ENCODE measurements around the gene TUT1.
"Not testable (repeated sequence)": the region's sequence is repeated elsewhere in the genome, so short reads cannot be mapped to it uniquely, and the experiment has no call there.

TUT1 gene

GRCh38 chr11:62577046-62577714 is 14.1 kb downstream of the TUT1 start:
- peak; percentile 74 to 83 (median 81) for DNase-seq

GRCh38 chr11:62575837-62576236 is 15.5 kb downstream of the TUT1 start:
- no peak for DNase-seq

- DNase-seq, result no peak
Observed at GRCh38 chr11:62575156-62575555, 16.2 kb downstream of the TUT1 start.

- DNase-seq, result peak; percentile 22 to 52 (median 22)
Observed at GRCh38 chr11:62574363-62575071, 16.8 kb downstream of the TUT1 start.

- peak; percentile 99 to 100 (median 100) for DNase-seq
Observed at GRCh38 chr11:62573592-62574362, 17.5 kb downstream of the TUT1 start, which contains the start of gene EEF1G. TSS of gene EEF1G (minus strand) at chr11:62573891. CDS start at chr11:62573842, 49 bp downstream.

GRCh38 chr11:62573006-62573591 is 18.2 kb downstream of the TUT1 start:
- DNase-seq, result peak; percentile 21 to 40 (median 24)

GRCh38 chr11:62572431-62572830 is 18.9 kb downstream of the TUT1 start:
- DNase-seq, result no peak

- DNase-seq, result not testable (repeated sequence)
Observed at GRCh38 chr11:62571493-62571892, 19.8 kb downstream of the TUT1 start.

- not testable (repeated sequence) for DNase-seq
Observed at GRCh38 chr11:62570903-62571302, 20.4 kb downstream of the TUT1 start.

GRCh38 chr11:62569611-62570010 is 21.7 kb downstream of the TUT1 start:
- DNase-seq, result no peak

- no peak for DNase-seq
Observed at GRCh38 chr11:62567018-62567633, 24.2 kb downstream of the TUT1 start.

GRCh38 chr11:62566247-62566646 is 25.1 kb downstream of the TUT1 start:
- DNase-seq, result no peak

- no peak for DNase-seq
Observed at GRCh38 chr11:62565100-62565802, 26.1 kb downstream of the TUT1 start.

- not testable (repeated sequence) for DNase-seq
Observed at GRCh38 chr11:62561677-62562230, 29.6 kb downstream of the TUT1 start.

GRCh38 chr11:62560566-62561103 is 30.7 kb downstream of the TUT1 start:
- DNase-seq, result peak; percentile 92 to 93 (median 93)

- not testable (repeated sequence) for DNase-seq
Observed at GRCh38 chr11:62559626-62560025, 31.7 kb downstream of the TUT1 start.

- DNase-seq, result no peak
Observed at GRCh38 chr11:62559204-62559603, 32.1 kb downstream of the TUT1 start.

GRCh38 chr11:62558669-62559068 is 32.7 kb downstream of the TUT1 start:
- no peak for DNase-seq

GRCh38 chr11:62556875-62557631 is 34.3 kb downstream of the TUT1 start:
- DNase-seq, result no peak

GRCh38 chr11:62556108-62556874 is 35.0 kb downstream of the TUT1 start:
- peak; percentile 94 to 96 (median 95) for DNase-seq
